Measurements from ENCODE around the gene CALML4.
"Not testable (repeated sequence)": the region's sequence is repeated elsewhere in the genome, so short reads cannot be mapped to it uniquely, and the experiment has no call there.

The CALML4 gene, protein sequence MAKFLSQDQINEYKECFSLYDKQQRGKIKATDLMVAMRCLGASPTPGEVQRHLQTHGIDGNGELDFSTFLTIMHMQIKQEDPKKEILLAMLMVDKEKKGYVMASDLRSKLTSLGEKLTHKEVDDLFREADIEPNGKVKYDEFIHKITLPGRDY

DNA sequence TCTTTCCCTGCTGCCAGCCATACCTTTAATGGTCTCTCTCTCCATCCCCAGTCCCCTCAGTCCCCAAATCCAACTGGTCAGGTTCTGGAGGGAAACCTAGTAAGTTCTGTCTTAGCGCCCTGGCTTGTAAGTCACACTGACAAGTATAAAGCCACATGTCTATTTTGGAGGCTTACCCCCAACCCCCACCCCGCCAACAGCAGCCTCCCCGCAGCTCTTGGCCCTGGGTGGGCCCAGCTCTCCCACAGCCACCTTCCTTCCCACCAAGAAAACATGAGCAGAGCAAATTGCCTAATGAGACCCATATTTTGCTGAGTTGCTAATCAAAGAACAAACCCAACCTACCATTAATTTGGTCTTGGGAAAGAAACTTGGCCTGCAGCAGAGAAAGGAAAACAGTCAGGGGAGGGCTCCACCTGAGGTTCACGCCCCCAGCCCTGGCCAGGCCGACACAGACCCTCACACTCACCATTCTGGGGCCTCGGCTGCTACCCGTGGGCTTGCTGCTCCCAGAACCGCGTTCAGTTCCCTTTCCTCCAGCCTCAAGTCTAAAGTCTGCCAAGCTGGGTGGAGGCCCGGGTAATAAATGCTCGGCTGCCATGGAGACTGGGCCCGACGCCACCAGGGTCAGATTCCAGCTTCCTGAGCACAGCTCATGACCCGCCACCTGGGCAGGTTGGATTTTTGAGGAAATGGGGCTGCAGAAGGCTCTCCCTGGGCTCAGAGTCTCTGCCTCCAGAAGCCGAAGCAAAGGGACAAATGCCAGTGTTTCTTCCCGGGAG, at the start of gene CALML4:
Gene CALML4 (minus strand): TSS at position 557 of the 782 bp plus-strand sequence. CDS start 85 bp downstream, at position 472.
- DNase-seq (ENCODE audit: low read depth in 2 of 2) = no peak

DNA sequence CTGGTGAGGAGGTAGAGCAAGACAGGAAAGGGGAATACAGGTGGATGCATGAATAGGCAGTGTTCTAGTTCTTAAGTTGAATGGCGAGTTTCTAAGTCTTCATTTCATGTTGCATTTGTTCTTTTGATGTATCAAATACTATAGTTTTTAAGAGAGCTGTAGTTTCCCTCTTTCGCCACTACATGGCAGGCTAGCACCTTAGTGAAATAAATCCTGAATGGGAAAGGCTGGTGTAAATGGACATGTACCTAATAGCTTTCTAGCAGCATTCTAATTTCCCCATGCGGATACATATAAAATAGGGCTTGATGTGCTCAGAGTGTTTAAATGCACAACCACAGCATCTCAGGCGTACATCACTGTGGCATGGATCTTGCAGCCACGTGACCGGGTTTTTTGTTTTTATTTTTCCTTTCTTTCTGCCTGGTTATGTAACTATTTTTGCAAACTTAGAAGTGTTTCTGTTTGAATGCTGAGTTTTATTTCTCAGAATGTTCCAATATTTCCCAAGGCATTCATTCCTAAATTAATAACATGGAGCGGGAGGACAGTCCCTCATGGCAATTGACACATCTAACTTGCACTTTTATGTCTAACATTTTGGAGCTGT, 47.9 kb upstream of the CALML4 start:
- no peak for DNase-seq (ENCODE audit: low read depth in 2 of 2)

DNA sequence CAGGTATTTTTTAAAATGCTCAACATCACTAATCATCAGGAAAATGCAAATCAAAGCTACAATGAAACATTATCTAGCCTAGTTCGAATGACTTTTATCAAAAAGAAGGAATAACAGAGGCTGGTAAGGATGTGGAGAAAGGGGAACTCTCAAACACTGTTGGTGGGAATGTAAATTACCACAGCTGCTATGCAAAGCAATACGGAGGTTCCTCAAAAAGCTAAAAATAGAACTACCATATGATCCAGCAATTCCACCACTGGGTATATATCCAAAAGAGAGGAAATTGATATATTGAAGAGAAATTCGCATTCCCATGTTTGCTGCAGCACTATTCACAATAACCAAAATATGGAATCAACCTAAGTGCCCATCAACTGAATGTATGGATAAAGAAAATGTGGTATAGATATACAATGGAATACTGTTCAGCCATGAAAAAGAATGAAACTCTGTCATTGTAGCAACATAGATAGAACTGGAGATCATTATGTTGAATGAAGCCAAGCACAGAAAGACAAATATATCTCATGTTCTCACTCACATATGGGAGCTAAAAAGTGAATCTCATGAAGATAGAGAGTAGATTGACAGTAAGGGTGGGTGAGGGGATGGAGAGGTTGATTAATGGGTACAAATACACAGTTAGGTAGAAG, 44.1 kb upstream of the CALML4 start:
- DNase-seq (ENCODE audit: low read depth in 2 of 2) = no peak

DNA sequence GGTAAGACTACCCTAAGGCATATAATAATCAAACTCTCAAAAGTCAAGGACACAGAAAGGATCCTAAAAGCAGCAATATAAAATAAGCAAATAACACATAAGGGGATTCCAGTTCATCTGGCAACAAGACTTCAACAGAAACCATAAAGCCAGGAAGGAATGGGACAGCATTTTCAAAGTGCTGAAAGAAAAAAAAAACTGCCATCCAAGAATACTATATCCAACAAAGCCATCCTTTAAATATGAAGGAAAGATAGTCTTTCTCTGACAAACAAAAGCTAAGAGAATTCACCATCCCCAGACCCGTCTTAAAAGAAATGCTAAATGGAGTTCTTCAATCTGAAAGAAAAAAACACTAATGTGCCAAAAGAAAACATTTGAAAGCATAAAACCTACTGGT, 39.1 kb upstream of the CALML4 start:
- DNase-seq (ENCODE audit: low read depth in 2 of 2) = no peak

DNA sequence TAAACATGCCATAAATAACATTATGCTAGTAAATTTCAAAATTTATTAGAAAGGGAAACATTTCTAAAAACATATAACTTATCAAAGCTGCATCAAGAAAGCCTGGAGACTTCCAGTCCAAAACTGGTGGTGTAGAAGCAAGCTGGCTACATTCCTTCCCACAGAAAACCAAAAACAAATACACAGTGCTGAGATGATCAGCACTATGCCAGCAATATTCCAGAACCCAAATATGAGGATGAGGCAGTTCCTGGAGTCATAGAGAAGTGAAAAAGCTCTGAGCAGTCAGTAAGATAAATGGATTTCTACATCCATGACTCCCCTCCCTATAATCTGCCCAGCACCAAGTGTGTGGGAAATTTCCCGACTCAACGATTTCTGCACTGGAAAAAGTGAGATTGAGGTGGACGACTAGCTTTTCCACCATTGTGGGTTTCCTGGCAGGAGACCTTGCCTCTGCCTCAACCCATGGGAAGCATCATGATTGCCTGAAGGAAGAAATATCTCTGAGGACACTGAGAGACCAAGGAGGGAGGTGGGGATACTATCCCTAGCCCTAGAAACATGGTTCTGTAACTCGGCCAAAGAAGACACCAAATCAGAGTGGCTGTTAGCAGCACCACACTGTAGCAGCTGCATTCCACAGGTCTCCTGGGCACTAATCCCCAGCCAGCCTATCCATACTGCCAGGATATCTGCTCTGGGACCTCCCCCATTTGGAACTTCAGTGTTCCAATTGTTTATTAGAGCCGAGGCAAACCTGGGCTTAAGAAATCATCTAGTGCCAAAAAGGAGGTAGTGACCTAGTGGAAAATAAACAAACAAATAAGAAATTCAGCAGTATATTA, 36.2 kb upstream of the CALML4 start:
- no peak for DNase-seq (ENCODE audit: low read depth in 2 of 2)

DNA sequence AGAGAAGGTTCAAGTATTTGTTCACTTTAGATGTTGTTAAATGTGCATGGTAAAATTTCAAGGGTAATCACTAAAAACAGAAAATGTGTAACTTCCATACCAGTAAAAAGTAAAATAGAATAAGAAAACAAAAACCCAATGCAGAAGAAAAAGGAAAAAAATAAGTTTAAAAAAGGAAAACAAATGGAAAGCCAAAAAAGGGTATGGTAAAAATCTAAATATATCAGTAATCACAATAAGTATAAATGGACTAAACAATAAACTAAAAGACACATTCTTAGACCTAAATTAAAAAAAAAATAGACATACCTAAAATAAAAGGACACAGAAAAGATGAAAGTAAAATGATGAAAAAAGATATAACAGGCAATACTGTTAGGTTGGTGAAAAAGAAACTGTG, 33.9 kb upstream of the CALML4 start:
- DNase-seq (ENCODE audit: low read depth in 2 of 2) = no peak

DNA sequence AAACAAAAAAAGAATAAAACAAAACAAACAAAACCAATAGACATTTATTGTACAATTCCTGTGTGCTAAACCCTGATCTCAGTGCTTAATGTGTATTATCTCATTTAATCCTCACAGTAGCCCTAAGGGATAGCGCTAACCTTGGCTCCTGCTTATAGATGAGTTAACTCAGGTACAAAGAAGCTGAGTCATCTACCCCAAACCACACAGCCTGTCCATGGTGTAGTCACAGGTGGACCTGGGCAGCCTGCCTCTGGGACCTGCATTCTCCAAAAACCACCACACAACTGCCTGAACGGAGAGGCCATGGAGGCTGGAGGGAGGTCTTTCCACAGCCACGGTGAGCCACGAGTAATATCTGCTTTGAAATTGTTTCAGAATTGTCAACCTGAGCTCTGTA, 29.9 kb upstream of the CALML4 start:
- DNase-seq (ENCODE audit: low read depth in 2 of 2) = no peak

DNA sequence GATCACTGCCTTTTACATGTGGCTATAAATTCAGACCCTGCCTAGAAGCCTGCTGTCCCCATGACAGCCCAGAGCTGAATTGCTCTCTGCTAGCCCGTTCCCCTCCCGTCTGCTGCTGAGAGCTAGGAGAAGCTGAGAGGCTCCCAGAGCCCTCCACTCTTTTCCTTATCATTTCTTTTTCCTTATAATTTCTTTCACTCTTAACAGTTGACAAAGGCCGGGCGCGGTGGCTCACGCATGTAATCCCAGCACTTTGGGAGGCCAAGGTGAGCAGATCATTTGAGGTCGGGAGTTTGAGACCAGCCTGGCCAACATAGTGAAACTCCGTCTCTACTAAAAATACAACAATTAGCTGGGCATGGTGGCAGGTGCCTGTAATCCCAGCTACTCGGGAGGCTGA, 29.4 kb upstream of the CALML4 start:
- DNase-seq (ENCODE audit: low read depth in 2 of 2) = not testable (repeated sequence)

DNA sequence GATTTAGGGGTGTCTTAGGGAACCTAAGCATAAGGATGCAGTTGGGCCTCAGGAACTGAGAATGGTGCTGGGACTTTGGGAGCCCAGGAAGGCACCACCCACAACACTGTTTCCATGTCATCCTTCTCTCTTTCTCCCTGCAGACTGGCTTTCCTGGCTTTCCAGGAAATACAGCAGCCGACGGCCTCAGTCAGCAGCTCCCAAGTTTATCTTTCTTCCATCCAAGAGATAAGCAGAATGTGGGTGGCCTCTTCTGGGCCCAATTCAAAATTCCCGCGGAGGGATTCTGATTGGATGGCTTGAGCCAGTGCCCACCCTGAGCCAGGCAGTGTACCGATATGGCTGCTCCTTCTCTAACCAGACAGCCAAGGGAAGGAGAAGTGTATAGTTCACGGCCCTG, 28.9 kb upstream of the CALML4 start:
- no peak for DNase-seq (ENCODE audit: low read depth in 2 of 2)

DNA sequence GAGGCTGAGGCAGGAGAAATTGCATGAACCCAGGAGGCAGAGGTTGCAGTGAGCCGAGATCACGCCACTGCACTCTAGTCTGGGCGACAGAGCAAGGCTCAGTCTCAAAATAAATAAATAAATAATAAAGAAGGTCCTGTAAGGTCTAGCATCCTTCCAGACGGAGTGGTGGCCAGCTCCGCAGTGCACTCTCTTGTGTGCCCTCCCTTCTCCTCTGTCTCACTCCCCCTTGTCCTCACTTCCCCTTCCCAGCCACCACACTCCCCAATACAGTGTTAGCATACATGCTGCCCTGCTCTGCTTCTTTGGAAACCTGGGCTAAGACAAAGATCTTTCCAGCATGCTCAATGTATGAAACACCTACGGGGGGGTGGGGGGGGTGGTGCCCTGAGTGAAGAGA, 27.8 kb upstream of the CALML4 start:
- no peak for DNase-seq (ENCODE audit: low read depth in 2 of 2)

DNA sequence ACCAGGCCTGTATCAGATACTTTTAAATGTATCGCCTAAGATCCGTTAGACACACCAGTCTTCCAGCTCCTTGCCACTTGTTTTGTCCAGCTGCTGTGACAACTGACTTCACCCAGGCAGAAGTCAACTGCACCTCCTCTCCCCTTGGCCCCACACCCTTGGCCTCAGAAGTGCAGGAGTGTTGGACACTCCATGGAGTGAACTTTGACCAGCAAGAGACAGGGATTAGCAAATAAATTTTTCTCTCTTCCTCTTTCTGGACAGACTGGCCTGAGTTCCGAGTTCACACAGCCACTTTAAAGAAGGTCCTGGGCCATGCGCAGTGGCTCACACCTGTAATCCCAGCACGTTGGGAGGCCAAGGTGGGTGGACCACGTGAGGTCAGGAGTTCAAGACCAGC, 27.3 kb upstream of the CALML4 start:
- no peak for DNase-seq (ENCODE audit: low read depth in 2 of 2)

DNA sequence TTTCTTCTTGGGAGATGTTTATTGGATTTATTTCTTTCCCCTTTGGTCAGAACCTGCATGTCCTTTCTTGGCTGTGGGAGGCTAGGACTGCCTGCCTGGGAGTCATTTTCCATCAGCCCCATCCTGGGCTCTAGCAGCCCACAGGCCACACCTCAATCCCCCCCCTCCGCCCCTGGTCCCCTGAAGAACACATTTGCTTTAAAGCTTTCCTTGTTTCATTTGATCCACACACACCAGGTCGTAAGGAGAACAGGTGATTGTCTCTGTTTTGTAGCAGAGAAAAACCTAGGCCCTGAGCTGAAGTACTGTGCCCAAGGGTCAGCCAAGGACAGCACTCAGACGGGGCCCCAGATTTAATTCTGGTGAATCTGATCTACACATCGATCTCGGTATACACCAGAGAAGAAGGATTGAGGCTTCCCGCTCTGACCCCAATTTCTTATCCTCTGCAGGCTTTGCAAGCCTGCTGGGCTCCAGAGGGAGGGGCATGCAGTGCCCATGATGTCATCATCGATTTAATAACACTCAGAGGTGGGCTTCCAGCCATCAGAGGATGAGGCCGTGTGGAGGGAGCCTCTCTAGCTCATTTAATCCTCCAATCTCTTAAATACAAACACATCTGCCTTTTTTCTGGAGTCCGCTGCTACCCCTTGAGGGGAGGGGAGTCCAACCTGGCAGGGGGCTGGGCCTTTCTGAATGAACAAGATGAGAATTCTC, 26.1 kb upstream of the CALML4 start:
- no peak for DNase-seq (ENCODE audit: low read depth in 2 of 2)

DNA sequence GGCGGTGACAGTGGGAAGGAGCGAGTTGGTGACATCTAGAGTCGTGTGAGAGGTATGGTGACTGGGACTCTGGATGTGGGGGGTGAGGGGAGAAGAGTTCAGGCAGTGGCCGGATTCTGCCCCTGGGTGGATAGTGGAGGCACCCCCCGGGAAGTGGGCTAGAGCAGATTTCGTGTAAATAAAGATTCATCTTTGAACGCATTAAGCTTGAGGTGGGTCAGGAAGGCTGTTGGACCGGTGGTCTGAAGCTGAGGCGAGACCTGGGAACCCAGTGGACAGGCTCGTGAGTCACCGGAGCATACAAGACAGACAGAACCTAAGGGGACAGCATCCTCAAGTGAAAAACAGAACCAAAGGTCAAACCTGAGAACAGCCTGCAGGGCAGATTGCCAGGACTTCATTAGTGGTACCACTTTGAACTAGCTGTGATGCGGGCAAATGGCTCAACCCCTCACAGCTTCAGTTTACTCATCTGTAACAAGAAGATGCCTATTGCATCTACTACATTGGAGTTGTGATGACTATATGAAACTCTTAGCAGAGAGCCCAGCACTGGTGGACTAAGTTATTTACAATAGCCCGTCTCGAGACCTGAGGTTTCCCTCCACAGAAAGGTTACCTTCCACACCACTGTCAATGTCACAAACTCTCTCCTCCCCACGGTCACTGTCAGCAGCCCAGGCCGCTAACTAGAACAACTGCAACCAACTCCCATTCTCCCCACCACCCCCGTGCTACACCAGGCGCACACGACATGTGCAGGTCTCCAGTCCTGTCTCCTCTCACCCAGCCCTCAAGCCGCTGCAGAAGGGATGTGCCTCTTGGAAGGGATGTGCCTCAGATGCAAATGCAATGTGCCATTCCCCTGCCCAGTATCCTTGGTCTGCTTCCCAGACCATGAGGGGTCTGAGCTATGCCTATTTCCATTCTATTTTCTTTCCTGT, 25.3 kb upstream of the CALML4 start:
- no peak for DNase-seq (ENCODE audit: low read depth in 2 of 2)

DNA sequence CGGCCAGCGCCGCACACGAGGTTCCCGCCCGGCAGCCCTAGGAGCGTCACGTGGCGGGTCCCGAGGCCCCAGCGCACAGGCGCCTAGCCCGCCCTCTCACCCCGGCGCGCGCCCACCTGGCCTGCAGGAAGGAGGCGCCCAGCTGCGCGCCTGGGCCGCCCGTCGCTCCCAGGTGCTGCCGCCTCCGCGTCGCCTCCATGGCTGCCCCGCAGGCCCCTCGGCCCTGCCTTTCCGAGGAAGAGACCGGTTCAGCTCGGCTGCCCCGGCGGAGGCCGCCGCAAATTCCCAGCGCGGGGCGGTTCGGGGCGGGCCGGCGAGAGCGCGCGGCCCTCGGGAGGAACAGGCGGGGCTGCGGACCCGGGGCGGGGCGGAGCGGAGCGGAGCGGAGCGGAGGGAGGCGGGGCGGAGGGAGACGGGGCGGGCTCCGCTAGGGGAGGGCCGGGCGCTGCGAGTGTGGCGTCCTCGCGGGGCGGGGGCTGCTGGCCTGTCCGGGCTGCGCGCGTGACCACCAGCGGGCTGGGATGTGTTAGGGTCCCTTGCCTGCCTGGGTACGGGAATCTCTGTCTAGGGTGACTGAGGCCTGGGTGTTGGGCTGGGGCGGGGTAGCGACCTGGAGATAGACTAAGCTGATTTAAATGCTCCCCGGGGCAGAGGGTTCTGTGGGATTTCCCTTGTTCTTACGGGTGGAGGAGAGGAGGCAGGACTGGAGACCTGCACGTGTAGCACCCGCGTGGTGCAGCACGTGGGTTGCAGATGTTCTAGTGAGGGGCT, 24.4 kb upstream of the CALML4 start, which contains the start of gene CLN6:
Gene CLN6 (minus strand): TSS at position 343 of the 771 bp plus-strand sequence. CDS start 144 bp downstream, at position 199.
- peak; percentile 67 to 81 for DNase-seq (ENCODE audit: low read depth in 2 of 2)

DNA sequence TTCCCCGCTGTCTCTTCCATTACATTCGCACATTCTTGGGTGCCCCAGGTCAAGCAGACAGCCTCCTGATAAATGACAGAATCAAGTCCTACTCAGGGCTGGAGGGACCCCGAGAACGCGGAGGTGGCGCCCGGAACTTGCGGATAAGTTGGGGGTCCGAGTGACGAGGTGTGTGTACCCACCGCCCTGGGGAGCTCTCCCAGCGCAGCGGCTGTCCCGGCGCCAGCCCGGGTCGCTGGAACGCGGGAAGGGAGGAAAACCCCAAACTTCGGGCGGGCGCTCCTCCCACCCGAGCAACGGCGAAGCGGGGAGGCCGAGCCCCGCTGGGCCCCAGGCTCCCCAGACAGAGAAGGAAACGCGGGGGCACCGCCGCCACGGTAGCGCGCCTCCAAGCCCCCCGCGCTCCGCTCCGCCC, 23.8 kb upstream of the CALML4 start:
- DNase-seq (ENCODE audit: low read depth in 2 of 2) = no peak

DNA sequence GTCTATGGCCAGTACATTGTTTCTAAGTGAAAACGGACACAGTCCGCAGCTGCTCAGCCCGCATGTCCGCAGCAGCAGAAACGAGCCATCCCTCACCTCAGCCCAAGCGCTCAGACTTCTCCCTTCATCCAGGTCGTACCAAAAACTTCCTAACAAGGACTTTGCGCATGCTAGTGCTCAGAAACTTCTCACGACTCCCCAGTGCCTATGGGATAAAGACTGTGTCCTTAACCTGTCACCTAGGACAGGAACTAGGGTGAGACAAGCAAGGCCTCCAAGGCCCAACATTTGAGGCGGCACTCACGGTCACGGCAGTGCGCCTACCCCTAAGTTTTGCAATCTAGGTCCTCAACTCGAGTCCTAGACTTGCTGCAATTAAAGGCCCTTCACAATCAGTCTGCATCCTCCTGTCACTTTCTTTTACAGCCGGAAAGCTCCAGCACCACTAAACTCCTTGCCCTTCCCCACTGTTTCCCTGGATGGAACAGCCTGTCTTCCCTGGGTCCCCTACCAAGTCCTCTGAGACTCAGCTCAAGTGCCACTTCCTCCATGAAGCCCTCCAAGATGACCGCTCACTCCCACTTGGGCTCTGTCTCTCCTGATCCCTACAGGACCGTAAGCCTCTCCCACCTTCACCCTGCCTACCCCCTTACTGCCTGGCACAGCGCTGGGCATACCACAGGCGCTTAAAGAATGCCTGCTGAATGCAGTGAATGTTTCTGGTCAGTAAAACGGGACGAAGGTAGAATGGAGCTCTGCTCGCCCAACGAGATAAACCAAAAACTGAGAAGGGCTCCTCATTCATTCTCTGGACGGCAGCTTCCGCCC, 23.2 kb upstream of the CALML4 start:
- DNase-seq (ENCODE audit: low read depth in 2 of 2) = no peak

DNA sequence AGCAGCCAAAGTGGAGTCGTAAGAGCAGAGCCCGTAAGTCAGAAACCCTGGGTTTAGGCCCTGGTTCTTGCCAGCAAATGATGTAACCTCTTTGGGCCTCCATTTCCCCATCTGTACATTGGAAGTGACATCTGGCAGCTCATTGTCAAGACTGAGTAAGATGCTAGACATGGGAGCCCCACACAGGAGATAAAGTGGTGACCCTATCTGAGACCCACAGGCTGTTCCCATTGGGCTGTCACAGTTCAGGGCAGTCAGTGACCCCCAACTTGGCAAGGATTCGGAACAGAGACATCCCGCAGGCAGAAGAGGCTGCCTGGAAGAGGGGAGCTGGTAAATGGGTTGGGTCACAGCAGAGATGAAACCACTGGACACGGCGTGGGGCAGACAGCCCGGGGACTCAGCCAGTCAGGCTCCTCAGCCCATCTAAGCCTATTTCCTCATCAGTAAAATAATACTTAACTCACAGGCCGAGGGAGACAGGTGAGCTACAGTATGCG, 22.6 kb upstream of the CALML4 start:
- DNase-seq (ENCODE audit: low read depth in 2 of 2) = no peak

DNA sequence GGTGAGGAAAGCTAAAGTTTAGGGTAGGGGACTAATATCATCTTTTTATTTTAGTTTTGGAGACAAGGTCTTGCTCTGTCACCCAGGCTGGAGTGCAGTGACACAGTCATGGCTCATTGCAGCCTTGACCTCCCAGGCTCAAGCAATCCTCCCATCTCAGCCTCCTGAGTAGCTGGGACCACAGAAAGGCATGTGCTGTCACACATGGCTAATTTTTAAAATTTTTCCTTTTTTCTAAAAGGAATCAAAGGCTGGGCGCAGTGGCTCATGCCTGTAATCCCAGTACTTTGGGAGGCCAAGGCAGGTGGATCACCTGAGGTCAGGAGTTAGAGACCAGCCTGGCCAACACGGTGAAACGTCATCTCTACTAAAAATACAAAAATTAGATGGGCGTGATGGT, 20.3 kb upstream of the CALML4 start:
- DNase-seq (ENCODE audit: low read depth in 2 of 2) = not testable (repeated sequence)
